MM.1S (cell line): ENCODE measurements around the gene GINS2.

Source experiments
- DNase-seq: peaks from one replicate; pipeline ENCODE4 v3.0.0-alpha.2; 2015
- H2AFZ ChIP-seq: fragments of 300-600 bp; sonication (generic); 2 replicates; pipeline ENCODE4 v1.6.0; 2016; ENCODE audit warnings: antibody characterized with exemption, low read length
- H3F3A ChIP-seq: fragments of 300-600 bp; sonication (generic); 2 replicates; pipeline ENCODE4 v1.6.1; 2016; ENCODE audit warnings: mild to moderate bottlenecking, antibody characterized with exemption, low read length, moderate library complexity, mixed read lengths; ENCODE audit not compliant: insufficient read depth
- H3K27ac ChIP-seq: fragments of 300-600 bp; sonication (generic); 2 replicates; pipeline ENCODE4 v1.5.1; 2016; ENCODE audit warnings: mild to moderate bottlenecking, low read length
- H3K27me3 ChIP-seq: fragments of 300-600 bp; sonication (generic); replicated peaks from 2 replicates; pipeline ENCODE4 v1.6.0; 2016; ENCODE audit warnings: low read length; ENCODE audit not compliant: insufficient read depth
- H3K36me3 ChIP-seq: fragments of 300-600 bp; sonication (generic); replicated peaks from 2 replicates; pipeline ENCODE4 v1.6.1; 2016; ENCODE audit warnings: mild to moderate bottlenecking, low read length, mixed read lengths; ENCODE audit not compliant: insufficient read depth
- H3K4me1 ChIP-seq: fragments of 300-600 bp; sonication (generic); 2 replicates; pipeline ENCODE4 v1.6.1; 2016; ENCODE audit warnings: low read length, mixed read lengths
- H3K4me2 ChIP-seq: fragments of 300-600 bp; sonication (generic); 2 replicates; pipeline ENCODE4 v1.6.0; 2016; ENCODE audit warnings: low read depth, low read length
- H3K4me3 ChIP-seq: fragments of 300-600 bp; sonication (generic); 2 replicates; pipeline ENCODE4 v1.5.1; 2016; ENCODE audit warnings: low read length, mixed read lengths
- H3K79me2 ChIP-seq: fragments of 300-600 bp; sonication (generic); 2 replicates; pipeline ENCODE4 v1.6.1; 2016; ENCODE audit warnings: mixed run types, low read length, mixed read lengths
- H3K9ac ChIP-seq: fragments of 300-600 bp; sonication (generic); 2 replicates; pipeline ENCODE4 v1.6.1; 2016; ENCODE audit warnings: low read length, mixed read lengths
- H3K9me2 ChIP-seq: fragments of 300-600 bp; sonication (generic); replicated peaks from 2 replicates; pipeline ENCODE4 v1.6.1; 2016; ENCODE audit warnings: mild to moderate bottlenecking, low read length, mixed read lengths; ENCODE audit not compliant: insufficient read depth
- H3K9me3 ChIP-seq: fragments of 300-600 bp; sonication (generic); replicated peaks from 2 replicates; pipeline ENCODE4 v1.6.1; 2016; ENCODE audit warnings: mild to moderate bottlenecking, low read length, mixed read lengths; ENCODE audit not compliant: insufficient read depth
- H4K20me1 ChIP-seq: fragments of 300-600 bp; sonication (generic); 2 replicates; pipeline ENCODE4 v1.6.1; 2016; ENCODE audit warnings: mild to moderate bottlenecking, low read length, moderate library complexity, mixed read lengths; ENCODE audit not compliant: insufficient read depth
- EZH2 ChIP-seq: fragments of 300-600 bp; sonication (generic); optimal IDR thresholded peaks from 2 replicates; pipeline ENCODE3; 2017; ENCODE audit warnings: low read depth, mild to moderate bottlenecking, antibody characterized with exemption, low read length, mixed read lengths
- EZH2phosphoT487 ChIP-seq: fragments of 300-600 bp; sonication (generic); IDR thresholded peaks from 2 replicates; pipeline ENCODE4 v1.6.1; 2018; ENCODE audit warnings: antibody characterized with exemption, low read length
- TF ChIP-seq, protein P1 (sequence below): fragments of 300-600 bp; sonication (generic); IDR thresholded peaks from 2 replicates; pipeline ENCODE4 v1.5.1; 2016; ENCODE audit warnings: antibody characterized with exemption, low read length, mixed read lengths

Gene GINS2

DNA sequence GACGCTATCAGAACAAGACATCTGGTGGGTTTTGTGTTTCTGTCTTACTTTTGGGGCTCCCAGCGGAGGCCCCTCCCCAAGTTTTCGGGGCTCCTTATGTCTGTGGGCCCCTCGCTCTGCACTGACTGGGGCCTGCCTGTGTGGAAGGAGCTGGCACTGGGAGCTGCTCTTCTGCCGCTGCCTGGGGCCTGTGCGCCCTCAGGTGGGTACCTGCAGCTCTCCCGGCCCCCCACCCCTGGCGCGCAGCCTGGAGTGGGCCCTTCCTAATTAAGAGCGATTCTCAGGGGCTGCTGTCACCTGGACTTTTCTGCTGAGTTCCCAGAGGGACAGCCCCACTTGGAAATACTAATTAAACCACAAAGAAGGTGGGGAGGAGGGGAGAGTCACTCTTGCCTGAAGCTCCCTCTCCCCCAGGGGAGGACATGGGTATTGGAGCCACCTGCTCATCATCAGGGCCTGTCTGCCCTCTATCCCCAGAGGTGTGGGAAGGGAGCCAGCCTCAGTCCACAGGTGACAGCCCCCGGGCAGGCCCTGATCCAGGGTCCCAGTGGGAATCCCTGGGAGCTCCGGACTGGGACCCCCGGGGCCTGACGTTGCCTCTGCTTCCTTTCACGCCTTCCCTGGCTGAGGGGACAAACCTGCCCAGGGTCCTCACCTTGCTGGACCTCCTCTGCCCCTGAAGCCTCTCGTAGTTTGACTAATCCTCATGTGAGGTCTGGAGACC is 39.2 kb downstream of the GINS2 start:
- Histone ChIP-seq H3K79me2 (no peaks in the 10 kb centered on the region), H3K27me3 (no peaks in the 10 kb centered on the region), H3K4me1 (no peaks in the 10 kb centered on the region), H2AFZ (no peak overlapping the region), H3K4me2 (no peak overlapping the region), H3F3A (no peaks in the 10 kb centered on the region), H3K9me3 (no peaks in the 10 kb centered on the region), H3K36me3 (no peaks in the 10 kb centered on the region), H3K9ac (no peak overlapping the region), H4K20me1 (no peaks in the 10 kb centered on the region), H3K27ac (no peak overlapping the region), H3K9me2 (no peaks in the 10 kb centered on the region), H3K4me3 (no peak overlapping the region)
- TF ChIP-seq EZH2 (no peak), EZH2phosphoT487 (no peak)
- TF ChIP-seq, protein P1, sequence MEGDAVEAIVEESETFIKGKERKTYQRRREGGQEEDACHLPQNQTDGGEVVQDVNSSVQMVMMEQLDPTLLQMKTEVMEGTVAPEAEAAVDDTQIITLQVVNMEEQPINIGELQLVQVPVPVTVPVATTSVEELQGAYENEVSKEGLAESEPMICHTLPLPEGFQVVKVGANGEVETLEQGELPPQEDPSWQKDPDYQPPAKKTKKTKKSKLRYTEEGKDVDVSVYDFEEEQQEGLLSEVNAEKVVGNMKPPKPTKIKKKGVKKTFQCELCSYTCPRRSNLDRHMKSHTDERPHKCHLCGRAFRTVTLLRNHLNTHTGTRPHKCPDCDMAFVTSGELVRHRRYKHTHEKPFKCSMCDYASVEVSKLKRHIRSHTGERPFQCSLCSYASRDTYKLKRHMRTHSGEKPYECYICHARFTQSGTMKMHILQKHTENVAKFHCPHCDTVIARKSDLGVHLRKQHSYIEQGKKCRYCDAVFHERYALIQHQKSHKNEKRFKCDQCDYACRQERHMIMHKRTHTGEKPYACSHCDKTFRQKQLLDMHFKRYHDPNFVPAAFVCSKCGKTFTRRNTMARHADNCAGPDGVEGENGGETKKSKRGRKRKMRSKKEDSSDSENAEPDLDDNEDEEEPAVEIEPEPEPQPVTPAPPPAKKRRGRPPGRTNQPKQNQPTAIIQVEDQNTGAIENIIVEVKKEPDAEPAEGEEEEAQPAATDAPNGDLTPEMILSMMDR = no peak
- no peak for DNase-seq

DNA sequence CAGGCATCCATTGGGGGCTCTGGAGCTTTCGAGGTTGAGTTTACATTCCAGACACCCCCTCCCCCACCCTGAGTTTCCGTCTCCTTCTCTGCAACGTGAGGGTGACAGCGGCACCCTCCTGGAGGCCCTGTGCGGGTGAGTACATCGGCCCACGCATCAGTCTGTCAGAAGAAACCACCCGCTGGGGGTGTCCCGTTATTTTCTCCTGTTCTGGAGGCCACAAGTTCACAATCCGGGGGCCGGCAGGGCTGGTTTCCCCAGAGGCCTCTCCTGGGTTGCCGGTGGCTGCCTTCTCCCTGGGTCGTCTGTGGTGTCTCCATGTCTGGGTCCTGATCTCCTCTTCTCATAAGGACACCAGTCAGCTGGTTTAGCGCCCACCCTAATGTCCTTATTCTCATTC is 39.9 kb downstream of the GINS2 start:
- H3K9me2 ChIP-seq = no peaks in the 10 kb centered on the region
- H3K4me2 ChIP-seq = no peak overlapping the region
- no peaks in the 10 kb centered on the region for H3F3A ChIP-seq
- H3K79me2 ChIP-seq = no peaks in the 10 kb centered on the region
- H4K20me1 ChIP-seq = no peaks in the 10 kb centered on the region
- TF ChIP-seq, protein P1 = no peak
- TF ChIP-seq EZH2 (no peak), EZH2phosphoT487 (no peak)
- H3K9ac ChIP-seq = no peak overlapping the region
- no peak overlapping the region for H2AFZ ChIP-seq
- H3K36me3 ChIP-seq = no peaks in the 10 kb centered on the region
- no peaks in the 10 kb centered on the region for H3K27me3 ChIP-seq
- no peaks in the 10 kb centered on the region for H3K4me1 ChIP-seq
- no peak overlapping the region for H3K4me3 ChIP-seq
- DNase-seq = no peak
- H3K9me3 ChIP-seq = no peaks in the 10 kb centered on the region
- no peak overlapping the region for H3K27ac ChIP-seq

DNA sequence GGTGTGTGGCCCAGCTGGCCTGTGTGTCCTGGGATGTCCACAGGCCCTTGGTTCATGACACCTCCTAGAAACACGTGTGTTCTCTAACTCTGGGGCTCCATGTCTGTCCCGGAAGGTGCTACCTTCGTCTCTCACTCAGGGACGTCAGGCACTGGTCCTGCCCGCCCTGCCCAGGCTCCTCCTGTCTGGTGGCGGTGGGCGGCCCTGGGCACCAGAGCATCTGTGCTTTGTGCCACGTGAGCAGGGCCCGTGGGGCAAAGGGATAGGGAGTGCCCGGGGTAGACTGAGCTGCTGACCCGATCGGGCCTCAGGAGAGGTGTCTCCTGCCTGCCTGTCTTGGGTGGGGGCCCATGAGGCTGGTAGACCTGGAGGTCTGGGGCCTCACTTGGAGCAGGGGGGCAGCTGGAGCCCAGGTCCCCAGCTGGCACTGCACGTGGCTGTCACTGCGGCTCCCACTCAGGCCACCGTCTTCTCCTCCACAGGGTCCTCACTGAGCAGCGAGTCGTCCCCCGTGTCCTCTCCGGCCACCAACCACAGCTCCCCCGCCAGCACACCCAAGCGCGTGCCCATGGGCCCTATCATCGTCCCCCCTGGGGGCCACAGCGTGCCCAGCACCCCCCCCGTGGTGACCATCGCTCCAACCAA is 40.6 kb downstream of the GINS2 start:
- Histone ChIP-seq H3K36me3 (no peaks in the 10 kb centered on the region), H3K9me2 (no peaks in the 10 kb centered on the region), H3F3A (no peaks in the 10 kb centered on the region), H3K27me3 (no peaks in the 10 kb centered on the region), H3K27ac (no peak overlapping the region), H3K79me2 (no peaks in the 10 kb centered on the region), H3K9me3 (no peaks in the 10 kb centered on the region), H3K4me1 (no peaks in the 10 kb centered on the region), H3K4me3 (no peak overlapping the region), H3K4me2 (no peak overlapping the region), H3K9ac (no peak overlapping the region), H4K20me1 (no peaks in the 10 kb centered on the region), H2AFZ (no peak overlapping the region)
- no peak for DNase-seq
- TF ChIP-seq EZH2phosphoT487 (no peak), EZH2 (no peak)
- TF ChIP-seq, protein P1 = no peak
